ENCODE data around the gene SEMA4A. TPM values are rescaled to one million over a fixed set of nuclear protein-coding genes. Genes with fewer than 3 reads are reported as not detected.

The SEMA4A gene
- polyA plus RNA-seq, 1 of the 3 experiments (the other 2 are of a cell fraction), result 1.3 TPM

- Histone ChIP-seq H3K36me3 (replicated peaks in 1 of 2; ENCODE audit: control insufficient read depth in 1 of 2, insufficient read depth in 2 of 2, low read length in 1 of 2) (peaks cover 15 to 34% of the 10 kb centered on the region in 2 experiments), H3K79me2 (ENCODE audit: insufficient read depth) (peaks cover 20% of the 10 kb centered on the region), H3K9me3 (no peaks in the 10 kb centered on the region), H3K4me3 (ENCODE audit: low read depth in 2 of 2, low read length in 1 of 2) (peak within 1 kb of the TSS; percentile 67 to 70), H4K20me1 (ENCODE audit: insufficient read depth) (no peaks in the 10 kb centered on the region), H3K27me3 (ENCODE audit: insufficient read depth) (no peaks in the 10 kb centered on the region), H3K27ac (ENCODE audit: low read depth in 2 of 2, low read length in 1 of 2) (peak within 1 kb of the TSS; percentile 94 to 97), H3K4me2 (peak within 1 kb of the TSS; percentile 92), H2AFZ (ENCODE audit: low read depth) (peak within 1 kb of the TSS; percentile 76), H3K9ac (peak within 1 kb of the TSS; percentile 85), H3K9me2 (no peaks in the 10 kb centered on the region), H3F3A (replicated peaks; ENCODE audit: insufficient read depth) (peaks cover 33% of the 10 kb centered on the region), H3K4me1 (ENCODE audit: control insufficient read depth in 1 of 2, insufficient read depth in 2 of 2, low read depth in 1 of 2, low read length in 1 of 2) (peaks cover 7 to 8% of the 10 kb centered on the region in 2 experiments; a peak in 2 of 4 replicates)
- DNase-seq, result peak; percentile 98
- POLR2A ChIA-PET, result interaction anchor here (0.6 to 1.9 kb wide), 17 partner anchors 9 to 355 kb away, joined by 3 to 17 read pairs (median 4); partner anchors contain the start of genes CCT3, SLC25A44, SMG5 and TSACC
- WGBS (ENCODE audit: low lambda C conversion rate), result 1% methylated on average over 27 of the region's 61 CpGs
- CTCF ChIA-PET, result interaction anchor here (0.7 to 3.6 kb wide), 22 partner anchors 8 to 206 kb away, joined by 3 to 44 read pairs (median 4); partner anchors contain the start of gene SLC25A44
- TF ChIP-seq NFIC (IDR thresholded peaks at IDR 0.05; ENCODE audit: borderline replicate concordance) (peak; percentile 16; the same call in 1 of the 2 replicates), POLR2AphosphoS5 (IDR thresholded peaks at IDR 0.05; ENCODE audit: low read depth, low read length) (peak; percentile 95), RFX5 (IDR thresholded peaks at IDR 0.05; ENCODE audit: low read length) (peak; percentile 58; the same call in 1 of the 2 replicates), EZH2phosphoT487 (IDR thresholded peaks at IDR 0.05; ENCODE audit: borderline replicate concordance, low read depth) (no peak), IRF3 (IDR thresholded peaks at IDR 0.05; ENCODE audit: low read depth, low read length) (peak; percentile 82; the same call in 1 of the 2 replicates), ELF1 (IDR thresholded peaks at IDR 0.05) (0 out of 2 replicates have a peak, but pooled peaks have one; percentile 24), USF1 (IDR thresholded peaks at IDR 0.05; ENCODE audit: borderline replicate concordance, low read depth) (no peak), CHD2 (IDR thresholded peaks at IDR 0.05; ENCODE audit: low read length, partially characterized antibody) (peak; percentile 99), TEAD4 (IDR thresholded peaks at IDR 0.05; ENCODE audit: borderline replicate concordance, insufficient read depth) (no peak), SMC3 (IDR thresholded peaks at IDR 0.05; ENCODE audit: low read depth, low read length) (no peak), TAF1 (IDR thresholded peaks at IDR 0.05; ENCODE audit: borderline replicate concordance, low read depth, low read length) (peak; percentile 86), RAD21 (IDR thresholded peaks at IDR 0.05; ENCODE audit: low read length) (no peak), FOXJ3 (CRISPR knock-in tag; IDR thresholded peaks at IDR 0.05) (no peak), MXI1 (IDR thresholded peaks at IDR 0.05; ENCODE audit: low read depth, low read length) (peak; percentile 61), GABPA (IDR thresholded peaks at IDR 0.05; ENCODE audit: low read depth) (no peak), ZBTB33 (IDR thresholded peaks at IDR 0.05; ENCODE audit: borderline replicate concordance, low read depth) (peak; percentile 97), SIN3A (IDR thresholded peaks at IDR 0.05; ENCODE audit: borderline replicate concordance, low read depth, low read length) (no peak), TCF12 (IDR thresholded peaks at IDR 0.05) (peak; percentile 18; the same call in 1 of the 2 replicates), YY1 (IDR thresholded peaks at IDR 0.05; ENCODE audit: low read depth) (peak; percentile 95), REST (IDR thresholded peaks at IDR 0.05; ENCODE audit: low read depth, low read length) (no peak; the same call in 1 of the 2 replicates), FOXM1 (IDR thresholded peaks at IDR 0.05; ENCODE audit: low read depth) (no peak), RXRA (IDR thresholded peaks at IDR 0.05; ENCODE audit: borderline replicate concordance, low read depth) (no peak), GATA2 (CRISPR knock-in tag; IDR thresholded peaks at IDR 0.05) (no peak), RCOR1 (IDR thresholded peaks at IDR 0.05; ENCODE audit: low read length) (no peak), EP300 (IDR thresholded peaks at IDR 0.05; ENCODE audit: borderline replicate concordance in 1 of 2, low read depth in 1 of 2, low read length in 1 of 2) (0 out of 4 replicates have a peak, but pooled peaks of 1 of the 2 experiments have one; percentile 13)
Observed at GRCh38 chr1:156212833-156213643, 59.7 kb downstream of the SEMA4A start, which contains the start of gene PMF1. Gene PMF1, plus strand, starts transcription at chr1:156213007. Its CDS starts 9 bp downstream, at chr1:156213016.
